DOHH2 (cell line): Measurements from ENCODE around the gene CRADD.

Source experiments
- CTCF ChIP-seq: fragments of 200-600 bp; sonication (generic); IDR thresholded peaks from one replicate; pipeline ENCODE4 v1.5.1; 2014; ENCODE audit warnings: antibody characterized with exemption, mild to moderate bottlenecking, low read depth, low read length; ENCODE audit not compliant: poor library complexity, severe bottlenecking
- EZH2phosphoT487 ChIP-seq: fragments of 200-600 bp; sonication (generic); IDR thresholded peaks from 2 replicates; pipeline ENCODE4 v1.6.1; 2017; ENCODE audit warnings: borderline replicate concordance, mild to moderate bottlenecking, antibody characterized with exemption, low read length, moderate library complexity, mixed read lengths

- TF ChIP-seq CTCF (no peak), EZH2phosphoT487 (no peak)
Measured at GRCh38 chr12:93844164-93844784, 167.1 kb downstream of the CRADD start.
